ENCODE results near the gene KLHL1. TPM values are rescaled to one million over a fixed set of nuclear protein-coding genes. Genes with fewer than 3 reads are reported as not detected.

The KLHL1 gene
- total RNA-seq, 1 donor = not detected

DNA sequence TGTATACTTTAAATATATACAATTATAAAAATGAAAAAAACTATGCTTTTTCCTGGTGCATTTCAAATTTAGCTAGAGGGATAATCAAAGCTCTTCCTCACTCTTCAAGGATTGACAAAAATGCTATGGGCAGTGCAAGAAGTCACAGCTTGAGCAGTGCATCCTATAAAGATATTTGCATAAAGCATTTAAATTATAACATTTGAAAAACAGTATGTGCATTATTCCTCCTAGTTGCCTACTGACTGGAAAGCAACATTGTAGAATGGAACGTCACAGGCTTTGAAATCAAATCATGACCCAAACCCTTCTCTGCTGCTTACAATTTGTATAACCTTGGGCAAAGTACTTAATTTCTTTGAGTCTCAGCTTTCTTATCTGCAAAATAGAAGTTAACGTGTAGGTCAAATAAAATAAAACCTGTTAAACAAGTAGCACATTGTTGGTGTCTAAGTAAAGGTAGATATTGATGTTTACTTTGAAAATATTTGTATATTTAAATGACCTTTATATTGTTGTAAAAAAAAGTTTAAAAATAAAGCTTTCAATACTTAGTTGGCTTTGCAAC lies 9.2 kb upstream of the KLHL1 start:
- no peaks in the 10 kb centered on the region for H4K20me1 ChIP-seq (ENCODE audit: insufficient read depth, low read length)
- H3K36me3 ChIP-seq (ENCODE audit: insufficient read depth, low read length) = no peaks in the 10 kb centered on the region
- no peak overlapping the region for H3K27ac ChIP-seq (ENCODE audit: low read depth, low read length)
- no peak overlapping the region for H2AFZ ChIP-seq (ENCODE audit: low read length)
- no peaks in the 10 kb centered on the region for H3K4me1 ChIP-seq (ENCODE audit: insufficient read depth, low read length)
- H3K4me3 ChIP-seq (ENCODE audit: insufficient read depth, low read length) = no peak overlapping the region
- H3K79me2 ChIP-seq (ENCODE audit: insufficient read depth, low read length) = no peaks in the 10 kb centered on the region
- no peak for DNase-seq (ENCODE audit: insufficient read length, low spot score, missing footprints)
- no peak for TF ChIP-seq CTCF (IDR thresholded peaks at IDR 0.05; ENCODE audit: extremely low read depth, low read depth, low read length)
- H3K27me3 ChIP-seq (ENCODE audit: insufficient read depth, low read length) = no peaks in the 10 kb centered on the region
- no peaks in the 10 kb centered on the region for H3K9me3 ChIP-seq (ENCODE audit: low read depth, low read length)
- no peak overlapping the region for H3K4me2 ChIP-seq (ENCODE audit: insufficient read depth, low read length)

DNA sequence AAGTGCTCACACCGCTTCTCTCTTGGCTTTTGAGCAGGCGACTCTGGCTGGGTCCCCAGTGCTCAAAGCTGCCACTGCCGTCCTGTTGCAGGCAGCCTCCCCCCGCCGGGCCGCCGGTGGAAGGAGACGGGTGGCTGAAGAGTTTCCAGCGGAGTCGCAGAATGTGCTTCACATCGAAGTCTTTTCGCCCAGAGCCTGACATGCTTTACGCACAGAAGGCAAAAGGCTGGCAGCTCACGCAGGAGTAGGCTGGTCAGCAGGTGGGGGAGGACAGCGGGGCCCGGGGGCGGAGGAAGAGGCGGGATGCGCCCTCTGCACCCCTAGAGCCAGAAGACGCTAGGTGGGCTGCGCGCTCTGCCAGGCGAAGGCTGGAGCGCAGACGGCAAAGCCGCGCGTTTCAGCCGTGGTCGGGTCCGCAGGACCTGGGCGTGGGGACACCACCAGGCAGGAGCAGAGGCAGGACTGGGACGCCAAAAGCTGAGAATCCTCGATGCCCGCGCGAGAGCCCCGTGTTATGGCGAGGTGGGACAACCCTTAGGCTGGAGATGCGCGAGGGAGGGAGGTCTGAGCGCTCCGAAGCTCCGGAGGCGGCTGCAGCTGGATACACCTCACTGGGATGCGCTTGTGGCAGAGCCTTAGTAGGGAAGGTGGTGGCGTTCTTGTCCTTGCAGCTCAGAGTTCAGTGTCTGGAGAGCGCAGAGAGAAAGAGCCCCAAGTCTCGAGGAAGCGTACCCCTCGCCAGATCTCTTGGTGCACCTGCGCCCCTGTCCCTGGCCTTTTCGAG lies 562 bp downstream of the KLHL1 start, which contains the start of gene ATXN8OS:
Gene ATXN8OS, plus strand, starts transcription at position 329 of the 784 bp plus-strand sequence.
- no peak within 1 kb of the TSS for H2AFZ ChIP-seq (ENCODE audit: low read length)

GRCh38 chr13:70107125-70107497 lies 1.1 kb downstream of the KLHL1 start:
- H3K4me2 ChIP-seq (ENCODE audit: insufficient read depth, low read length) = no peak overlapping the region
- H3K4me1 ChIP-seq (ENCODE audit: insufficient read depth, low read length) = no peaks in the 10 kb centered on the region
- H3K4me3 ChIP-seq (ENCODE audit: insufficient read depth, low read length) = no peak overlapping the region
- H2AFZ ChIP-seq (ENCODE audit: low read length) = no peak overlapping the region
- no peak for TF ChIP-seq CTCF (IDR thresholded peaks at IDR 0.05; ENCODE audit: extremely low read depth, low read depth, low read length)
- H3K9me3 ChIP-seq (ENCODE audit: low read depth, low read length) = no peaks in the 10 kb centered on the region
- no peak for DNase-seq (ENCODE audit: insufficient read length, low spot score, missing footprints)
- no peaks in the 10 kb centered on the region for H3K36me3 ChIP-seq (ENCODE audit: insufficient read depth, low read length)
- H3K27me3 ChIP-seq (ENCODE audit: insufficient read depth, low read length) = no peaks in the 10 kb centered on the region
- H3K79me2 ChIP-seq (ENCODE audit: insufficient read depth, low read length) = no peaks in the 10 kb centered on the region
- H4K20me1 ChIP-seq (ENCODE audit: insufficient read depth, low read length) = no peaks in the 10 kb centered on the region
- H3K27ac ChIP-seq (ENCODE audit: low read depth, low read length) = no peak overlapping the region

More for the DNA sequence above, 562 bp downstream of the KLHL1 start, which contains the start of gene ATXN8OS:
- Histone ChIP-seq H3K36me3 (ENCODE audit: insufficient read depth, low read length) (no peaks in the 10 kb centered on the region), H3K4me2 (ENCODE audit: insufficient read depth, low read length) (no peak within 1 kb of the TSS), H4K20me1 (ENCODE audit: insufficient read depth, low read length) (no peaks in the 10 kb centered on the region), H3K9me3 (ENCODE audit: low read depth, low read length) (no peaks in the 10 kb centered on the region), H3K4me3 (ENCODE audit: insufficient read depth, low read length) (no peak within 1 kb of the TSS), H3K27ac (ENCODE audit: low read depth, low read length) (no peak within 1 kb of the TSS), H3K4me1 (ENCODE audit: insufficient read depth, low read length) (no peaks in the 10 kb centered on the region), H3K27me3 (ENCODE audit: insufficient read depth, low read length) (no peaks in the 10 kb centered on the region), H3K79me2 (ENCODE audit: insufficient read depth, low read length) (no peaks in the 10 kb centered on the region)
- peak; percentile 3 for DNase-seq (ENCODE audit: insufficient read length, low spot score, missing footprints)
- TF ChIP-seq CTCF (IDR thresholded peaks at IDR 0.05; ENCODE audit: extremely low read depth, low read depth, low read length) = no peak

DNA sequence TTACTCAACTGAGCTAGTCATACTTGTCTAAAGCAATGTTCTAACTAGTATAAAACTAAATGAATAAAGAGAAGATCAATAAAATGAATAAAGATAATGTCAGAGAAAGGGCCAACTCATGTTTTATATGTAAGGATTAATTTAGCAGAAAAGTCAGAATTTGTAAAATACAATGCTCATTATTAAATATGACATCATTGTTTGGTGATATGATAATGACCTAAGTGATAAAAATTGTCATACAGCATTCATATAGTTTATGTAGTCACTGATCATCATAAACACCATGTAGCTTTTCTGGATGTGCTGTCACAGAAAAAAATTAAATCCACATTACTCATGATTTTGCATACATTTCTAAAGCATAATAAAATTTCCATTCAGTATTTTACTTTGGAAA lies 3.8 kb downstream of the KLHL1 start:
- Histone ChIP-seq H3K79me2 (ENCODE audit: insufficient read depth, low read length) (no peaks in the 10 kb centered on the region), H3K27ac (ENCODE audit: low read depth, low read length) (no peak overlapping the region), H3K27me3 (ENCODE audit: insufficient read depth, low read length) (no peaks in the 10 kb centered on the region), H3K4me3 (ENCODE audit: insufficient read depth, low read length) (no peak overlapping the region), H3K36me3 (ENCODE audit: insufficient read depth, low read length) (no peaks in the 10 kb centered on the region), H3K4me1 (ENCODE audit: insufficient read depth, low read length) (no peaks in the 10 kb centered on the region), H3K4me2 (ENCODE audit: insufficient read depth, low read length) (no peak overlapping the region), H3K9me3 (ENCODE audit: low read depth, low read length) (no peaks in the 10 kb centered on the region), H4K20me1 (ENCODE audit: insufficient read depth, low read length) (no peaks in the 10 kb centered on the region), H2AFZ (ENCODE audit: low read length) (no peak overlapping the region)
- no peak for TF ChIP-seq CTCF (IDR thresholded peaks at IDR 0.05; ENCODE audit: extremely low read depth, low read depth, low read length)
- DNase-seq (ENCODE audit: insufficient read length, low spot score, missing footprints) = no peak
